Activated CD4-positive, alpha-beta T cell treated with anti-CD3 and anti-CD28 coated beads, Interleukin-2, amount 50 U/mL, for 24 hours (primary cell): Measurements from ENCODE around the gene GJB5.
"Not testable (repeated sequence)": the region's sequence is repeated elsewhere in the genome, so short reads cannot be mapped to it uniquely, and the experiment has no call there.

Experiments
- DNase-seq, 2 donors: peaks; one replicate each; pipeline ENCODE4 v3.0.0-alpha.2; 2020; ENCODE audit warnings: low read depth in 1 of 2, low spot score in 1 of 2

GJB5 gene

GRCh38 chr1:34744851-34745250 is 10.0 kb upstream of the GJB5 start:
- no peak for DNase-seq

DNA sequence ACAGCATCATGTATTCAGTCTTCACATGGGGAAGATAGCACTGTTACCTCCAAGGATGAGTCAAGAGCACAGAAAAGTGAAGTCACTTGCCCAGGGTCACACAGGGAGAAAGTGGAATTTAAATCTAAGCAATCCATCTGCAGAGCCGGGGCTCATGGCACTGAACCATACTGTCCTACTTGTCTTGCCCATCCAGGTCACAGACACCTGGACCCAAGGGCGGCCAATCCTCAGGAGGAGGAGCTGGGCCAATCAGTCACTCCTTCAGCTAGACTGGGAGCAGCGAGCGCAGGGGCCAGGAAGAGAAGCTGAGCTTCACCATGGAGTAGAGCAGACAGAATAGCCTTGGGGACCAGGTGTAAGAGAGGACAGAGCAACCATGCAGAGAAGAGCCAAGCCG is 9.2 kb upstream of the GJB5 start:
- no peak for DNase-seq

DNA sequence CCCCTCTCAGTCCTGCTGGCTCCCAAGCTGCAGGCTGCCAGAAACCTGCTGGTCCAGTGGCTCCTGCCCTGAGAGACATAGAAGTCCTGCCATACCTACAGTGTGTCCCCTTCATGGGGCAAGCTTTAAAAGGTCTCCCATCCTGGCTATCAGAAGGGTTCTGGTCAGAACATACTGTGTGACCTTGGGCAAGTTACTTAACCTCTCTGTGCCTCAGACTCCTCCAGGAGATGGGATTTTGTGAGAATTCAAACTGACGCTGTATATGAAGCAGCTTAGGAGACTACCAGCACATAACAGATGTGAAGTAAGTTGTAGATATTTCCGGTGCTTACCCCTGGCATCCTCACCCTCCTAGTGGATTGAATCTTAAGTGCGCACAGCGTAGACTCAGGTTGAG is 8.7 kb upstream of the GJB5 start:
- DNase-seq: no peak

DNA sequence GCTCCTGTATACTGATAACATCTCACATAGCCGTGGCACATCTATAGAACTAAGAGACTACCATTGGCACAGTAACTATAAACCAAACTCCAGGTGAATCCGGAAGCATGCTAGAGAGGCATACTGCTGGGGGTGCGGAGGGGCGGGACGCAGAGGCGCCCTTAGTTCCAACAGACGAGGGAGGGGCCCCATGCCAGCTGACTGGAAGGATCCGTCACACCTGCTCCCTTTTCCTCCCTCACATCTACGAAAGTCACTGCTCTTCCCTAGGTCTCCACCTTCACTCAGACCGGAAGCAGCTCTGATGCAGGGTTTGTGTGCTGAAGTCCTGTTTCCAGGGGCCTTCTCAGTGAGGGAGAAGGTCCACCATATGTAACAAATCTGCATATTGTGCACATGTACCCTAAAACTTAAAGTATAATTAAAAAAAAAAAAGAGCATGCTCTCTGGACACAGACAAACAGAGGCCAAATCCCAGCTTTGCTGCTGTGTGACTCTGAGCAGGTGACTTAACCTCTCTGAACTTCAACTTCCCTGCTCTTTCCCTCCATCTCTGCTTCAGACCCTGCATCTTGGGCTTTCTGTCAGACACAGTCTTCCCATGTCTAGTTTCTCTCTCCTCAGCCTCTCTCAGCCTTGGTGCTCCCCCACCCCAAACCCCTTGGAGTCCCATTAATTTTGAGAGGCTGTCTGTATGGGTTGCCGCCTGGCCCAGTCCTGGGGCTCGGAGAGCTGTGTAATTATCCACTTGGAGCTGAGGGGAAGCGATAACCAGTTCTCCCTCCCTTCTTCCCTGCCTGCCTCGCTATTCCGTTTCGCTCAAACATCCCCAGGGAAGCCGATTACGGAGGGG is 7.8 kb upstream of the GJB5 start:
- no peak for DNase-seq

- DNase-seq: no peak
Measured at GRCh38 chr1:34747638-34747941, 7.3 kb upstream of the GJB5 start.

GRCh38 chr1:34749992-34750391 is 4.9 kb upstream of the GJB5 start:
- no peak for DNase-seq

DNA sequence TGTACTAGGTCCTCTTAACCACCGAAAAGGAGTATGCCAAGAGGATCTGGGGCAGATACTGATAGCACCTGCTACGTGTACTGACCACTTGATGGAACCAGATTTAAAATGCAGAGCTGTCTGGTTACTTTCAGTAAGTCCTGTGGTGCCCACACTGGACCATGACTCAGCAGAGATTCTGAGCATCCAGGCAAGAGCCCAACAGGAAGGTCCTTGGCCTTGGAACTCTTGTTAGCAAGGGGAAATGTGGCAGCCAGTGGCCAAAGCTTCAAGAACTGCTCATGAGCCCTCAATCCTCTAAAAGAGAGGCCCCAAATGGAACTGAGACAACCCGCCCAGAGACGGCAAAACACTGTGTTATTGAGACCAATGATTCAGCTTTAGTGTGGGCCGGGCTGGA is 4.2 kb upstream of the GJB5 start:
- DNase-seq: no peak

GRCh38 chr1:34753163-34753562 is 1.7 kb upstream of the GJB5 start:
- DNase-seq: no peak

- DNase-seq: no peak
Measured at GRCh38 chr1:34755961-34756360, 1.1 kb downstream of the GJB5 start.

DNA sequence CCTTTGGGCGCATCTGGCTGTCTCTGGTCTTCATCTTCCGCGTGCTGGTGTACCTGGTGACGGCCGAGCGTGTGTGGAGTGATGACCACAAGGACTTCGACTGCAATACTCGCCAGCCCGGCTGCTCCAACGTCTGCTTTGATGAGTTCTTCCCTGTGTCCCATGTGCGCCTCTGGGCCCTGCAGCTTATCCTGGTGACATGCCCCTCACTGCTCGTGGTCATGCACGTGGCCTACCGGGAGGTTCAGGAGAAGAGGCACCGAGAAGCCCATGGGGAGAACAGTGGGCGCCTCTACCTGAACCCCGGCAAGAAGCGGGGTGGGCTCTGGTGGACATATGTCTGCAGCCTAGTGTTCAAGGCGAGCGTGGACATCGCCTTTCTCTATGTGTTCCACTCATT is 2.5 kb downstream of the GJB5 start:
- no peak for DNase-seq

DNA sequence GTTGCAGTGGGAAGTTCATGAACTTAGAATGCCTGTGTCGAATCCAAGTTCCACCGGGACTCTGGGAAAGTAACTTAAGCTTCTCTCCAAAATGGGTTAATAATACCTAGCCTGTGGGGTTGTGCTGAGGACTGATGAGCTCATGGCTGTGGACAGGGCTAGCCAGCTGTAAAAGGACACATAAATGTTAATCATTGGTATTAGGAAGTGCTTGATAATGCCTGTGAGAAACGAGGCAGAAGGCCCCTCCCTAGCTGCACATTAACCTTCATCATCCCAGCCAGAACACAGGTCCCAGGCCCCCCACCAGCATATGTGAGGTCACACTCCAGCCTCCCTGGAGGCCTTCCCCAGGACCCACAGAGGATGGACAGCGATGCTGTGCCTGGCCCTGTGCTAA is 3.9 kb downstream of the GJB5 start:
- DNase-seq: no peak

GRCh38 chr1:34759503-34760357 is 4.9 kb downstream of the GJB5 start, which contains the start of gene GJB4:
Gene GJB4 (plus strand): TSS chr1:34759740. CDS start chr1:34761255, 1,515 bp downstream.
- no peak for DNase-seq

DNA sequence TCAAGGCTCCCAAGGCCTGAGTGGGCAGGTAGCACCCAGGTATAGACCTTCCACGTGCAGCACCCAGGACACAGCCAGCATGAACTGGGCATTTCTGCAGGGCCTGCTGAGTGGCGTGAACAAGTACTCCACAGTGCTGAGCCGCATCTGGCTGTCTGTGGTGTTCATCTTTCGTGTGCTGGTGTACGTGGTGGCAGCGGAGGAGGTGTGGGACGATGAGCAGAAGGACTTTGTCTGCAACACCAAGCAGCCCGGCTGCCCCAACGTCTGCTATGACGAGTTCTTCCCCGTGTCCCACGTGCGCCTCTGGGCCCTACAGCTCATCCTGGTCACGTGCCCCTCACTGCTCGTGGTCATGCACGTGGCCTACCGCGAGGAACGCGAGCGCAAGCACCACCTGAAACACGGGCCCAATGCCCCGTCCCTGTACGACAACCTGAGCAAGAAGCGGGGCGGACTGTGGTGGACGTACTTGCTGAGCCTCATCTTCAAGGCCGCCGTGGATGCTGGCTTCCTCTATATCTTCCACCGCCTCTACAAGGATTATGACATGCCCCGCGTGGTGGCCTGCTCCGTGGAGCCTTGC is 6.4 kb downstream of the GJB5 start:
- DNase-seq: no peak

DNA sequence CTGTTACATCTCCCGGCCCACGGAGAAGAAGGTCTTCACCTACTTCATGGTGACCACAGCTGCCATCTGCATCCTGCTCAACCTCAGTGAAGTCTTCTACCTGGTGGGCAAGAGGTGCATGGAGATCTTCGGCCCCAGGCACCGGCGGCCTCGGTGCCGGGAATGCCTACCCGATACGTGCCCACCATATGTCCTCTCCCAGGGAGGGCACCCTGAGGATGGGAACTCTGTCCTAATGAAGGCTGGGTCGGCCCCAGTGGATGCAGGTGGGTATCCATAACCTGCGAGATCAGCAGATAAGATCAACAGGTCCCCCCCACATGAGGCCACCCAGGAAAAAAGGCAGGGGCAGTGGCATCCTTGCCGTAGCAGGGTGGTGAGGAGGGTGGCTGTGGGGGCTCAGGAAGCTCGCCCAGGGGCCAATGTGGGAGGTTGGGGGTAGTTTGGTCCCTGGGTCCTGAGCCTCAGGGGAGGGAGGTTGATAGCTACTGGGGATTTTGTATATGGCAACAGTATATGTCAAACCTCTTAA is 7.0 kb downstream of the GJB5 start:
- DNase-seq: no peak

DNA sequence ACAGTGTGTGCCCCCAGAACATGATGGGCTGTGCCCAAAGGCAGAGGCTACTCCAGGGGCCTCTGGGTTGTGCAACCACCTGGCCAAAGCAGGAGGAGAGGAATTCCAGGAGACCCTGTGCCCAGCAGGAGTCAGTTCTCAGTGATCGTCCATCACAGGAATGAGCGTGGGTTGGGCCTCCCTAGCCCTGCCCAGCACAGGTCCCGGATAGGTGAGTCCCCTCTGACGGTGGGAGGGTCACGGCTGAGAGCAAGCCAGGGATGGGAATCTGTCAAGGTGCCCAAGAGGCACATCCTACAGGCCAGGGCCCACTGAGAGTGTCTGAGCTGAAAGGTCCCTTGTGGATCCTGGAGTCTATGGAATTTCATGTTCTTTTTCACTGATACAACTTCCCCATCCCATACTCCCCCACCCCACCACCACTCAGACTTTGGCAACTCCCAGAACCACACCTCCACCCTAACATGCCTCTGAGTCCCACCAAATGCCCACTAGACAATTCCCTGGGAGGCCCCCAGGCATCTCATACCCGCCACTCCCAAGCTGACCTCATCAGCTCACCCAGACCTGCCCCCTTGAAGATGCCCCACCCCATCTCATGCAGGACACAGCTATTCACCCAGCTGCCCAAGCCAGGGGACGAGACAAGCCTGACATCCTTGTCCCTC is 7.8 kb downstream of the GJB5 start:
- no peak for DNase-seq

DNA sequence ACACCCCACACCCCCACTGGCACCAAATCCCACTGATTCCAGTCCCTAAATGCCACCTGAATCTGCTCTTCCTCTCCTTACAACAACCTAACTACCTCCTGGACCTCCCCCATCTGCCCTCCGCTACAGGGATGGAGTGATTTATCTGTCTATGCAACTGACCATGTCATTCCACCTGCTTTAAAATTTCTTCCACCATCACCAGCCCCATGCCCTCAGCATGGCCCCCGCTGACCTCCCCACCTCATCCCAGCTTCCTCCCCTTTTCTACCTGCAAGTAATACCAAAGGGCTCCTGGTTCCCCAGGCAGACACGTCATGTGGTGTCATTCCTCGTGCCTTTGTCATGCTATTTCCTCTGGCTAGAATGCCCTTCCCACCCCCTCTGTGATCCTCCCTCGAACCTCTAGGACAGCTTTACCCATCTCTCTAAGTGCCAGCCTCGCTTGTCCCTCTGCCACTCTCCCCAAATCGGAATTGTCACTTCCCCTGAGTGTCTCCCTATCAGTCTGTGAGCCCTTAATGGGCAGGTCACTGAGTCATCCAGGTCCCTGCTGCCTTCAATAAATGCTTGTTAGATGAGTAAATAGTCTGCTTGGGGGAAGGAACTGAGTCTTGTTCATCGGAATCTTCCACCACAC is 8.4 kb downstream of the GJB5 start:
- no peak for DNase-seq

DNA sequence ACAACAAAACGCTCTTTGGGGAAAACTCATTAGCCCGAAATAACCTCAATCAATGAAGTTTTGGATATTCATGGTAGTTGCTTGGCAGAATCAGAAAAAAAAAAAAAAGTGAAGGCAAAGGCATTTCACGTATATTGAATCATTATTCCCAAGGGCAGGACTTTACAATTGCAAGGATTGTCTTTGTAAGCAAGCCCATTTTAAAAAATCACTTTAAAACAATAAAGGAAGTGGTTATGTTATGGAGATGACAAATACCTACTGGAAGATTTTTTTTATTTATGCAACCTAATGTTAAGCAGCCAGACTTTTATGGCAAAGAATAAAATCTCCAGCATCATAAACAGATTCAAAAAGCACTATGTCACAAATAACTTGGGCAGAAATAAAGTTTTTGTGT is 14.0 kb downstream of the GJB5 start:
- no peak for DNase-seq

DNA sequence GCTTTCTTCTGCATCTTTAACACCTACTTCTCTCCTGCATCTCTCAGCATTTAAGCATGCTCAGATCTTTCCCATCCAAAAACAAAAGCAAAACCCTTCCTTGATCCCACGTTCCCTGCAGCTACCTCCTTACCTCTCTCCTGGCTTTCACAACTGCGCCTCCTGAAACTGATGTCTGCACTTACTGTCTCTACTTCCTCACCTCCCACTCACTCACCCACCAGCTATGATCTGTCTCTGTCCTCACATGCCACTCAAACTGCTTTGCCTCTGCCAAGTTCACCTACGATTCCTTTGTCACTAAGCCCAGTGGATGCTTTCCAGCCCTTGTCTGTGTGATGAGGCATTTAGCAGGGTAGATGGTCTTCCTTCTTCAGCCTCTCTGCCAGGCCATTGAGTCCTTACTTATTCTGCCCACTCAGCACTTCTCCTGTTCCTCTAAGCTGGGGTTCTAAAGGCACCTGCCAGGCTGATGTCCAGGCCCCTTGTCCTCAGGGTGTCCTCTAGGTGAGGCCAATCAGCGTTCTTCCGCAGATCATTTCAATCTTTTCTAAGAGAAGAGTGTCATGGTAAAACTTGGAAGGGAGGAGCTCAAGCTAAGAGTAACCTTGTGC is 16.2 kb downstream of the GJB5 start:
- DNase-seq: no peak

- no peak for DNase-seq
Measured at GRCh38 chr1:34771573-34772371, 16.9 kb downstream of the GJB5 start.

- not testable (repeated sequence) for DNase-seq
Measured at GRCh38 chr1:34773114-34773513, 18.3 kb downstream of the GJB5 start.
